Adrenal gland (tissue), 12 donors: Measurements from ENCODE around the gene RFFL. TPM values are rescaled to one million over a fixed set of nuclear protein-coding genes. Genes with fewer than 3 reads are reported as not detected.
"Not testable (repeated sequence)": the region's sequence is repeated elsewhere in the genome, so short reads cannot be mapped to it uniquely, and the experiment has no call there.

Experiments used
- DNase-seq, 7 donors: peaks; one replicate each; pipeline ENCODE4 v3.0.0-alpha.2; 2019 to 2020
- H3K27ac ChIP-seq, 5 donors: fragments of 200-600 bp; sonication (generic) in 4 of 5; 1 replicate in 3 of 5; 2 replicates in 2 of 5; pipeline versions ENCODE4 v1.5.1 to v1.8.0; 2016 to 2020; ENCODE audit warnings: mild to moderate bottlenecking in 1 of 5
- H3K27me3 ChIP-seq: fragments of 200-600 bp; 2 replicates; pipeline ENCODE4 v1.8.0; 2021
- H3K36me3 ChIP-seq, 2 donors: fragments of 200-600 bp; replicated peaks in 1 of 2; 1 replicate in 1 of 2; 2 replicates in 1 of 2; pipeline versions ENCODE4 v1.5.1 to v1.8.0; 2018 to 2022
- H3K4me1 ChIP-seq, 2 donors: fragments of 200-600 bp; replicated peaks in 1 of 2; 1 replicate in 1 of 2; 2 replicates in 1 of 2; pipeline versions ENCODE4 v1.5.1 to v1.8.0; 2018 to 2021
- H3K4me3 ChIP-seq, 4 donors: fragments of 200-600 bp; sonication (generic) in 3 of 4; one replicate each; pipeline ENCODE4 v1.5.1; 2016 to 2018
- H3K9me3 ChIP-seq, 3 donors: fragments of 200-600 bp; sonication (generic) in 1 of 3; replicated peaks in 1 of 3; 1 replicate in 2 of 3; 2 replicates in 1 of 3; pipeline versions ENCODE4 v1.5.1 to v1.8.0; 2016 to 2021
- CTCF ChIP-seq, 6 experiments: fragments of 450-650 bp in 4 of 6; fragments of 200-600 bp in 2 of 6; sonication (generic) in 1 of 6; IDR thresholded peaks; 1 replicate in 5 of 6; 2 replicates in 1 of 6; pipeline versions ENCODE4 v1.5.1 to v1.8.0; 2016 to 2021; ENCODE audit warnings: antibody characterized with exemption in 6 of 6, mild to moderate bottlenecking in 2 of 6, moderate library complexity in 1 of 6
- POLR2A ChIP-seq, 2 donors: fragments of 450-650 bp; IDR thresholded peaks; one replicate each; pipeline ENCODE4 v1.6.1; 2017; ENCODE audit warnings: antibody characterized with exemption in 2 of 2, mild to moderate bottlenecking in 2 of 2, moderate library complexity in 1 of 2
- WGBS, 4 donors: extraction: QIAGEN DNeasy Blood & Tissue Kit in 2 of 4; methylation state at CpG; one replicate each; pipeline versions ENCODE4 v1.1.5 to v1.1.7; 2013 to 2017; 5-methylcytosine and 5-hydroxymethylcytosine counted together
- intact Hi-C, 2 donors: fragments of 100-400 bp; cut with DNase I; formaldehyde crosslinking; loops; one replicate each; pipeline versions ENCODE4 v1.14.1 to v1.15.0; 2022 to 2023
- polyA plus RNA-seq, 3 donors: library from polyadenylated mRNA; stranded (reverse); fragments of 200-250 nt in 2 of 3; fragments of 350-450 nt in 1 of 3; fragmentation: Illumina TruSeq in 1 of 3; extraction: RNeasy Lipid Tissue Mini Kit (QIAGEN cat#74804) in 1 of 3; gene quantifications; one replicate each; pipeline ENCODE4 v1.2.3, GENCODE V29; 2013 to 2014
- total RNA-seq, 9 donors: library from RNA; depleted of rRNA in 4 of 9; stranded (reverse); fragments of >200 nt in 4 of 9; fragments of 120-200 nt in 1 of 9; fragmentation: NEBNext Ultra II Directional in 1 of 9; extraction: Animal tissue kit (Norgen Biotek cat#: 25700) in 1 of 9; gene quantifications; one replicate each; pipeline versions ENCODE4 v1.1.0 to v1.2.4, GENCODE V29; 2013 to 2023
- donor health status: healthy with polysubstance abuse.
- donor health status: Bipolar disorder and iron deficiency.
- donor health status: DM: yes; HTN: yes; CAD: no.
- donor health status: DM: no; HTN: no; CAD: no.
- donor health status: DM: no; HTN: no; CAD: no.
- donor health status: DM: yes; HTN: yes; CAD: no.

Gene RFFL
- total and polyA plus RNA-seq, 12 donors, result 2.5 to 24.4 (median 16.3) TPM

GRCh38 chr17:35001549-35001948, 62.0 kb downstream of the RFFL start:
- Histone ChIP-seq H3K36me3 (peaks cover 0 to 39% of the 10 kb centered on the region in 2 donors), H3K4me1 (peaks cover 0 to 13% of the 10 kb centered on the region in 2 donors), H3K27me3 (no peaks in the 10 kb centered on the region), H3K9me3 (no peaks in the 10 kb centered on the region), H3K4me3 (no peak overlapping the region), H3K27ac (no peak overlapping the region)
- 79 to 84% (median 84%) methylated on average over 2 of the region's 2 CpGs for WGBS, 4 donors
- no peak for TF ChIP-seq POLR2A (IDR thresholded peaks at IDR 0.05)
- no peak for TF ChIP-seq CTCF (IDR thresholded peaks at IDR 0.05)
- intact Hi-C loops, result no loop called here
- no peak for DNase-seq

GRCh38 chr17:35000965-35001364, 62.5 kb downstream of the RFFL start:
- intact Hi-C loops, H3K27me3 ChIP-seq, DNase-seq, H3K9me3 ChIP-seq, H3K4me3 ChIP-seq, H3K27ac ChIP-seq: not testable (repeated sequence)
- 92 to 96% (median 93%) methylated on average over 14 of the region's 14 CpGs for WGBS, 4 donors
- Histone ChIP-seq H3K4me1 (peaks cover 0 to 13% of the 10 kb centered on the region in 2 donors), H3K36me3 (peaks cover 0 to 39% of the 10 kb centered on the region in 2 donors)

GRCh38 chr17:34999456-34999855, 64.1 kb downstream of the RFFL start:
- Histone ChIP-seq H3K27ac (no peak overlapping the region), H3K4me3 (no peak overlapping the region), H3K4me1 (peaks cover 0 to 13% of the 10 kb centered on the region in 2 donors), H3K9me3 (no peaks in the 10 kb centered on the region), H3K36me3 (peaks cover 0 to 40% of the 10 kb centered on the region in 2 donors), H3K27me3 (no peaks in the 10 kb centered on the region)
- 88 to 100% (median 100%) methylated on average over 2 of the region's 2 CpGs for WGBS, 4 donors
- no peak for DNase-seq
- TF ChIP-seq CTCF (IDR thresholded peaks at IDR 0.05), result no peak
- no peak for TF ChIP-seq POLR2A (IDR thresholded peaks at IDR 0.05)
- intact Hi-C loops, result loop anchor here (5.0 kb wide), 2 partner anchors 118 to 123 kb away; partner anchors contain the start of genes FNDC8 (in 1 of the 2) and RAD51D (in 1 of the 2)

- DNase-seq, result peak; percentile 60 to 82 (median 73)
- intact Hi-C loops, result loop anchor here (5.0 kb wide), 2 partner anchors 119 to 124 kb away; partner anchors contain the start of genes FNDC8 (in 1 of the 2) and RAD51D (in 1 of the 2)
- no peaks in the 10 kb centered on the region for H3K27me3 ChIP-seq
- WGBS, 4 donors, result 48 to 64% (median 53%) methylated on average over 1 to 5 of the region's 5 CpGs
- H3K9me3 ChIP-seq, result no peaks in the 10 kb centered on the region
- peaks cover 0 to 13% of the 10 kb centered on the region in 2 donors for H3K4me1 ChIP-seq
- TF ChIP-seq POLR2A (IDR thresholded peaks at IDR 0.05), result no peak
- peak; percentile 52 to 91 (median 74) for TF ChIP-seq CTCF (IDR thresholded peaks at IDR 0.05)
- H3K27ac ChIP-seq, result peak overlapping the region in 3 of 5 donors; percentile 22 to 87 (median 61)
- H3K36me3 ChIP-seq, result peaks cover 0 to 49% of the 10 kb centered on the region in 2 donors
- H3K4me3 ChIP-seq, result no peak overlapping the region
Observed at GRCh38 chr17:34998205-34998604, 65.3 kb downstream of the RFFL start.

GRCh38 chr17:34997355-34997862, 66.1 kb downstream of the RFFL start:
- H3K36me3 ChIP-seq, result peaks cover 0 to 57% of the 10 kb centered on the region in 2 donors
- intact Hi-C loops, result loop anchor here (5.0 kb wide), 2 partner anchors 120 to 125 kb away; partner anchors contain the start of genes FNDC8 (in 1 of the 2) and RAD51D (in 1 of the 2)
- peaks cover 0 to 13% of the 10 kb centered on the region in 2 donors for H3K4me1 ChIP-seq

More at GRCh38 chr17:34997355-34997862, 66.1 kb downstream of the RFFL start:
- no peaks in the 10 kb centered on the region for H3K27me3 ChIP-seq
- no peak overlapping the region for H3K4me3 ChIP-seq
- TF ChIP-seq CTCF (IDR thresholded peaks at IDR 0.05) (no peak), POLR2A (IDR thresholded peaks at IDR 0.05) (no peak)
- H3K27ac ChIP-seq, result peak overlapping the region in 4 of 5 donors; percentile 3 to 87 (median 42)
- WGBS, 4 donors, result 39 to 60% (median 49%) methylated on average over 11 of the region's 11 CpGs
- H3K9me3 ChIP-seq, result no peaks in the 10 kb centered on the region
- peak; percentile 57 to 89 (median 76) for DNase-seq
